Erythroblast (primary cell): Measurements from ENCODE around the gene MTM1.
A peak's percentile ranks its signal among the peaks of the same experiment; 100 is the strongest.

Experiments used
- DNase-seq, 2 experiments: peaks; one replicate each; lab custom pipeline; 2025; lab: John Stamatoyannopoulos, UW
- GATA1 ChIP-seq: IDR thresholded peaks from 2 replicates; pipeline ENCODE4 v1.6.1; 2011; ENCODE audit warnings: low read depth, mild to moderate bottlenecking, control low read depth, low read length, moderate library complexity
- POLR2A ChIP-seq: IDR thresholded peaks from 2 replicates; pipeline ENCODE4 v1.6.1; 2011; ENCODE audit warnings: mild to moderate bottlenecking, low read length

Gene MTM1

DNA sequence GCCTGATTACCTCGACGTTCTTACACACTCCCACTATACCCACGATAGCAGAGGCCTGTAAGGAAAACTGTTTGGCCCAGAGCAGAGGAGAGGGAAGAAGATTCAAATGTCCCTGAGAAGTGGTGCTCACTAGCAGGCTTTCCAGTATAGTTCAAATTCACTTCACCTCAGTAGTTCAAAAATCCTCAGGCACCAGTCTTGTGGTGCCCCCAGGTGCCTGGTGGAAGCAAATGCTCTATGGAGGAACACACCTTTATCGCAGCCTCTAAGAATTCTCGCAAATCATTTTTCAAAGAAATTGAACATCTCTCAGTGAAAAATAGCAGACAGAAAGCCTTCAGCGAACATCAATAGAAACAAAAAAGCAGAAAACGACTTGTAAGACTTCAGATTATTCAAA lies 112.6 kb downstream of the MTM1 start:
- DNase-seq: peak in 1 of 2 experiments; percentile 0
- TF ChIP-seq POLR2A: no peak
- TF ChIP-seq GATA1: no peak

DNA sequence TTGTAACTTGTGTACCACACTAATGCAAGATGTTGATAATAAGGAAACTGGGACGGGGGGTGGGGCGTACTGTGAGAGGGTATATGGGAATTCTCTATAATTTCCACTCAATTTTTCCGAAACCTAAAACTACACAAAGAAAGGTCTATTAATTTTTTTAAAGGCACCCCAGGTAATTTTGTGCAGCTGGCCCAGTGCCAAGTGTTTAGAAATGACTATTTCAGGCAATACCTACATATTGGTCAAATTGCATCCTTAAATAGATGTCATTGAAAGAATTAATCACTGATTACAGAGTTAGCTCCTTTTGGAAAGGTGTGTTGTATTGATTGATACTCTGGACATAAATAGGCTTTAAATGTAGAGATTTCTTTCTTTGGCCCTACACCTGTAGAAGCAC lies 114.7 kb downstream of the MTM1 start:
- no peak for DNase-seq

DNA sequence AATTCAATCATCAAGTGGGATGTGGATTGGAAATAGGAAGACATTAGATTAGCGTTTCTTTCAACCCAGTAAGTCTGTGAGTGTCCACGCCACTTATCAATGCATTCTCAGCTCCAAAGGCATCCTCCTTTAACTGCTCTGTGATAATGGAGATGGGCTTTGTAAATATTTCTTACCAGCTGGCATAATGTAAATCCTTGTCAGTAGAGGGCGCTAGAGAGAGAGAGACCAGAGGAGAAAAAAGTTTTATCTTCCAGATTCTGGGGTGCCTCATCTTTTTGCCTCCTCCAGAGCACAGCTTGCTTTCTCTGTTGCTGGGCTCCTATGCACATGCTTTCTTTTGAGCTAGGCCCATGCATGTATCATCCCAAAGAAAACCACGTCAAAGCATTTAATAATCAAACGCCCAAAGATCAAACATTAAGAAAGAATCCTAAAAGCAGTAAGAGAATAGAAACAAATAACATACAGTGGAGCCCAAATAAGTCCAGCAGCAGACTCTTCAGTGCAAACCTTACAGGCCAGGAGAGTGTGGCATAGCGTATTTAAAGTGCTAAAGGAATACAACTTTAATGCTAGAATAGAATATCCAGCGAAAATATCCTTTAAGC lies 115.2 kb downstream of the MTM1 start:
- no peak for TF ChIP-seq GATA1
- TF ChIP-seq POLR2A: no peak
- peak; percentile 54 to 68 for DNase-seq

More for the DNA sequence above, 114.7 kb downstream of the MTM1 start:
- TF ChIP-seq GATA1: no peak
- TF ChIP-seq POLR2A: no peak

DNA sequence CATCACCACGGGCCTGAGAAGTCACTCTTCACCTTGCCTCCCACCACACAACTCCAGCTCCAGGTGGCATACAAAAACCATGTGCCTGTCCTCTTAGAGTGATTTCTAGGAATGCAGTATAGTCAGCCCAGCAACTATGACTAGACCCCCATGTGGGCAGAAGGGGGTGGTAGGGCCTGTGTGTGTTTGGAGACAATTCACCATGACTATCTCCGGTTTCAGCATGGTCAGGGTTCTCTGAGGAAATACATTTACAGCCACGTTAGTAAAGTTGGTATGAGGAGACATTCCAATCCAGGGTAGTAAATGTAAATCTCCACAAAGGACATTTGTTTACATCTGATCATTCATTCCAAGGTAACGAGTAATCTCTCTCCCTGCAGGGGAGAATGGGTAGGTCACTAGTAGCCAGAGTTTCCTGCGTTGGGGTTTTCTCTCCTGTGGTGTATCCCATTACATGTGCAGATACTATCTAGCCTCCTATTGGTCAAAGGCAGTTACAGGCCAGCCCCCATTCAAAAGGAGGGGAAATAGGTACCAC lies 120.6 kb downstream of the MTM1 start:
- DNase-seq: no peak
- TF ChIP-seq POLR2A (no peak), GATA1 (no peak)

DNA sequence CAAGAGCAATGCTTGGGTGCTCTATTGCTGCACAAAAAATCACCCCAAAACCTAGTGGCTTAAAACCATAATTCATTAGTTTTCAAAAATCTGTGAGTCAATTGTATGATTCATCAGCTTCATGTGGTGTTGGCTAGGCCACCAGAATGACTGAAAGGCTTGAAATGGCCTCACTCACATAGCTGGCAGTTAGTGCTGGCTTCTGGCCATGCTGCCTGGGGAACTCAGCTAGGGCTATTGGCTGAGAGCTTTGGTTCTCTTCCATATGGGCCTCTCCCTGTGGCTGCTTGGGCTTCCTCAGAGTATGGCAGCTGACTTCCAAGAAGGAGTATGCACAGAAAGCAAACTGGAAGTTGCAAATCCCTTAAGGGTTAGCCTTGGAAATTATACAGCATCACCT lies 121.7 kb downstream of the MTM1 start:
- no peak for DNase-seq
- no peak for TF ChIP-seq POLR2A

DNA sequence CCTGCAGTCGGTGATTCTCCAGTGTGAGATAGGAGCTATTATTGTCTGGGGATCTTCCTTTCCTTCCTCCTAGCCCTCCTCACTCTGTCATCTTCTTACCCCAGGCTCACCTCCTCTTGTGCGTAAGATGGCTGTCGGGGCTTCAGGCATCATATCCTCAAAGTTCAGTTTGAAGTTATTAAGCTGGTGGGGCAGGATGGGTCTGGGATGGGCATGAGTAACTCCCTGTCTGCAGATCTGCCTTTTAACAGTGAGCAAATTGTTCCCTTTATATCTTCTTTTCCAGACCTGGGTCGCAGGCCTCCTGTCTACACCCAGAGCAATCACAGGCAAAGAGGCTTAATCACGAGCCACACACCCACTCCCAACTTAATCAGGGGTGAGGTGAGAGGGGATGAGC lies 123.9 kb downstream of the MTM1 start:
- no peak for TF ChIP-seq POLR2A
- no peak for TF ChIP-seq GATA1
- DNase-seq: no peak

DNA sequence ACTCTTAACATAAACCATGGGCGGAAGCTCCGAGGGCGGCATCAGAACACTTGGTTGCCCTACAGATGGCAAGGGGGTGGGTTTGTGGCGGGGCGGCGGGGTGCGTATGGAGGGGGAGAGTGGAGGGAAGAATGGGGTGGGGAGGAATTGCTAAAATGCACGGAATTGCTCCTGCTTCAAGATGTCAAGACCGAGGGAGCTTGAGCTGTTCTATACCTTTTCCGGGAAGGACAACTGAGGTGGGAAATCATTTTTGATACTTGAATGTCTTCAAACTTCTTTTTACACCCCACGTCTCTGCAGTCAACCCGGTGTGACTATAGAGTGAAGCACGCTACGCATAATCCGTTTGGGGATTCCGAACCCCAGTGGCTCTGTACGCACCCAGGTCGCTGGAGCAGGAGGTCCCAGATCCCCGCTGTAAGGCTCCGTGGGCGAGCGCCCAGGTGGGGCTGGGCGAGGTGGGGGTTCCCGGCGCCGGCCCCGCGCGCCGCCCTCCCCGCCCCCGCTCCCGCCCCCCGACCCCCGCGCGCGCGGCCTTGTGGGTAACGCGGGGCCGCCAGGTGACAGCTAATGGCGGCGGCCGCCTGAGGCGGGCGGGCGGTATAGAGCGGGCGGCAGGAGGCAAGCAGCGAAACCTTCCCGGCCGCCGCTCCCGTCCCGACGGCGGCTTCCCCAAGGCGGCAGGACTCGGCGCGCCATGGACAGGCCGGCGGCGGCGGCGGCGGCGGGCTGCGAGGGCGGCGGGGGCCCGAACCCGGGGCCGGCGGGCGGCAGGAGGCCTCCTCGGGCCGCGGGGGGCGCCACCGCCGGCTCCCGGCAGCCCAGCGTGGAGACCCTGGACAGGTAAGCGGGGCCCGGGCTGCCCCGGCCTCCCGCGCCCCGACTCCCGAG lies 124.7 kb downstream of the MTM1 start, which contains the start of gene MTMR1:
TSS of gene MTMR1 (plus strand) at position 566 of the 894 bp plus-strand sequence. CDS start at position 701, 135 bp downstream.
- DNase-seq: peak; percentile 36 to 58
- no peak for TF ChIP-seq POLR2A
- no peak for TF ChIP-seq GATA1

DNA sequence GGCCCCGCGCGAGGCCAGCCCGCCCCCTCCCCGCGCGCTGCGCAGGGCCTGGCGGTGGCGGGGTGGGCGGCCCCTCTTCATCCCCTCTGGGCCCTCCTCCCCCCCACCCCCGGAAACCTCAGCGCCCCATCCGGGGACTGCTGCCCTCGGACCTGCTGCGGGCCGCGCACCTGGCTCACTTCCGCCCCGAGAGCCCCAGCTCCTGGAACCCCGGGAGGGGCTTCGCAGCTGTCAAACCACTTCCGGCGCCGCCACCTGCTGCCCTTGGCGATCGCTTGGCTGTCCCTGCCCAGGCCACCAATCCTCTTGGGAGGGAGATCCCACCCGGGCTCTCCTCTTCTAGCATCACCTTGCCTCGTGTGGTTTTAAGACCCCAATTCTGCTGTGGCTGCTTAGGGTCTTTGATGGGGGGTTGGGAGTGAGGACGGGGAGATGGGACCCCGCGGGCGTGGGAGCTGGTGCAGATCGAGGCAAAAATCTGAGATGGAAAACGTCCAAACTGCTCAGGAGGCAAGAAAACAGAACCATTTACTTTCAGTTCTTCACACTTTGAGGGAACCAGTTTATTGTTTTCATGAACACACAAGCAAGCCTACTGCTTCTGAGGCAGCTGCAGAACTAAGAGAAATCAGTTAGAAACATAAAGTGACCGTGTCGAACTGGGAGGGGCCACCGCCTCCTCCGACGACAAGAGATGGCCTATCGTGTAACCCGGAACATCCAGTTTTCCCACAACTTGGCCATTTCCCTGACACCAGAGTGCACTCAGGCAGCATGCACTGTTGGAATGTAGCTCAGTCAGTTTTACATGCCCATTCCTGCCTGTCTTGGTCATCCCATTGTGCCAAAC lies 125.5 kb downstream of the MTM1 start:
- DNase-seq: peak; percentile 37 to 38
- TF ChIP-seq GATA1 (no peak), POLR2A (no peak)

DNA sequence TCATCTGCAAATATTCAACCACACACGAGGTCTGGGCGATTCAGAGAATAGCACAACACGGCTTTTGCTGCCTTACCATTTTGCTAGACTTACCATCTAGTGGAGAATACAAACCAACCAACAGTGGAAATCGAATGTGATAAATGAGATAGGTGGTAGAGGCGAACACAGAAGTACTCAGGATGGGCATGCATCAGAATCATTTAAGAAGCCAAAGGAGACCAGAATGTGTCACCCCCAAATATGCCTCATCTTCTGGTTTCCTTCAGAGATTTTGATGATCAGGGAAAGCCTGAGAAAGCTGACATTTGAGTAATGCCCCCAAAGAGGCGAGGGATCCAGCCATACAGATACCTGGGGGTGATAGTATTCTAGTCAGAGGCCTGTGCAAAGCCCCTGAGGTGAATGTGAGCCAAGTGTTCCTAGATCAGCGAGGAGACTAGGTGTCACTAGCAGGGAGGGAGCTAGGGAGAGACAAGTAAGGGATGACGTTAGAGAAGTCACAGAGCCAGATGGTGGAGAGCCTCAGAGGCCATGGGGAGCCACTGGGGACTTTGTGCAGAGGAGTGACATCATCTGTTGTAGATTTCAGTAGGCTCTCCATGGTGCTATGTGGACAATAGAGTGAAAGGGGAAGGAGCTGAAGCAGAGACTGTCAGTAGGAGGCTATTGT lies 126.5 kb downstream of the MTM1 start:
- no peak for TF ChIP-seq POLR2A
- no peak for TF ChIP-seq GATA1
- DNase-seq: peak in 1 of 2 experiments; percentile 0

DNA sequence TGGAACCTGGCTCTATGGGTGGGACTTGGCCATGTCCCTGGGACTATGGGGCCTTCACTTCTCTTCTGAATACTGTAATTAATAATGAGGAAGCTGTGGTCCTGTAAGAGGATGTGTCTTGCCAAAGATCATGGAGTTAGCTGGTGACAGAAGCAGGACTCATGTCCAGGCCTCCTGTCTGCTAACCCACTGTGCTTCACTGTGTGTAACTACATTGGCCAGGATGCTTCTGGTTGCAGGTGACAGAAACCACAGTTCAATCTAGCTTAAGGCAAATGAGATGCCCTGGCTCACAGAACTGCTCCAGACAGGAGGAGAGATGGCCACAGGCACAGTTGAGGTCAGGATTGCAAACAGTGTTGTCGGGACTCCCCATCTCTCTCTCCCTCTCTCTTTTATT lies 127.9 kb downstream of the MTM1 start:
- TF ChIP-seq GATA1 (no peak), POLR2A (no peak)
- DNase-seq: no peak

DNA sequence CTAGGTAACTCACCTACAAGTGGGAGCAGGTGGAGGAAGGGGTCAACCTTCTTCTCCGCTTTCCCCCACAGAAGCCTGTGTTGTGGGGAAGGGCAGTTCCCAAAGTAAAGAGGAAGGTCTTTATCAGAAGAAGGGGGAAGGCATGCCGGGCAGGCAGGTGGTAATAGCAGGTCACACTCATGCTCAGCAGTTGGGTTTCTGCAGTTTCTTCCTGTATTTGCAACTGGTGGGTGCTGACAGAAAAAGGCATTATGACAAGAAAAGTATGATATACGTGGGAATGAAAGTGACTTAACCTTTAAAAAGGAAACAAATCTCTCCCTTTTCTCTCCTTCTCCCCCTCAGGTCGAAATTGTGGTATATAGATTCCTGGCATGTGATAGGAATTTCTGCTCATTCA lies 128.4 kb downstream of the MTM1 start:
- no peak for DNase-seq
- TF ChIP-seq POLR2A: no peak
- TF ChIP-seq GATA1: no peak

DNA sequence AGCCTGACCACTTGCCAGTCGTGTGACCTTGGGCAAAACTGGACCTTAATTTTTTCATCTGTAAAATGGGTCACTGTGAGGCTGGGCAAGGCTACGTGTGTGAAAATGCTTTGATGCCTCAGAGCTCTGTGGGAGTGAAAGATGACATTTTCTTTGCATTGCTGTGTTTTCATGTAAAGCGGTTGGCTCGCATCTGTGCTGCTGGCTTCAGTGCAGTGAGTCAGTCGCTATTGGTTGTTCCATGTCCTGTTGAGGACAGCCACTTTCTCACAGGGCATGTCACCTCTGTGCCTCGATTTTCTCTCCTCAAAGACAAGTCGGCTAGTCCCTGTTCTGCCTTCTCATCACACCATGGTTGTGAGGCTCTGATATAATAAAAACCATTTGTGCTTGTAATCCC lies 129.2 kb downstream of the MTM1 start:
- no peak for TF ChIP-seq GATA1
- DNase-seq: no peak

DNA sequence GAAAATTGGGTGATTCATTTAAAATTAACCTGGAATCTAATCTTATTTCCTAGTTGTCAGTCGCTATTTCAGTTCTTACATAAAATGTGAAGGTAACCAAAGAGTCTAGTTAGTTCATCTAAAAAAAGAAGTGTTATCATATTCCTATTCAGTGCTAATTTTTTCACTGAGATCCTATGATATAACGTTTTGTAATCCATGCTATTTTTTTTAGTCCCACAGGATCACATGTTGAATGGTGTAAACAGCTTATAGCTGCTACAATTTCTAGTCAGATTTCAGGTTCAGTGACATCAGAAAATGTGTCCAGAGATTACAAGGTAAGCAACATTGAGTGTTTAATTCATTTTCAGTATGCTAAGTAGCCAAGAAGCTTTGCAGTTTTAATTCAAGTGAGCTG lies 130.6 kb downstream of the MTM1 start:
- DNase-seq: no peak

DNA sequence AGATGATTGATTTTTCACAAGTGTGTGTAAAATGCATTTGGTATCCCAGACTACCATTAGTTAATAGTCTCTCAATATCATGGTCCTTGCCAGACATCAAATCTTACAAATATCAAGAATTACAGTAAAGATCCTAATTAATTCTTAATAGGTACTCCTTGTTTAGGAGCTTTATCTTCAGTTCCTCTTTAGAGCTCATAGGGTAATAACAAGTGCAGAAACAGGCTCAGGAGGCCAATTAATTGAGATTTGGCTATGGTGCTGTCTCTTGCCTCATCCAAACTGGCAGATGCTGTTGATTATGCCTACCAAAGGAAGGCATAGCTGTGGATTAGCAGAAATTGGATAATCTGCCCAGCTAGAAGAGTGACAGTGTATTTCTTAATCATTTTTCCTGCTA lies 131.7 kb downstream of the MTM1 start:
- no peak for DNase-seq
- no peak for TF ChIP-seq POLR2A
- no peak for TF ChIP-seq GATA1

More for the DNA sequence above, 130.6 kb downstream of the MTM1 start:
- no peak for TF ChIP-seq GATA1

DNA sequence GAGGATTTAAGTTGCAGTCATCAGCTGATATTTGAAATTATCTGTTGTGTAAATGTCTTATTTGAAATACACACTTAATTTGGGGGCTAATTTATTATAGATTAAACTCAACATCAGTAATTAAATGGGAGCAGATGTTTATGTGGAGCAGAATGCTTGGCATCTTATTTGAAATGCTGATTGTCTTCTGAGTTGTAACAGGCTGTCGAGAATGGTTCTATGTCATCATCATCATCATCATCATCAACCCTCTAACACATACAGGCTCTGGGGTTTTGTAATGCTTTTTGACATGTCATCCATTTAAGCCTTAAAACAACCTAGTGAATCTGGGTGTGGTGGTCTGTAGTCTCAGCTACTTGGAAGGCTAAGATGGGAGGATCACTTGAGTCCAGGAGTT lies 133.0 kb downstream of the MTM1 start:
- no peak for DNase-seq
- no peak for TF ChIP-seq POLR2A
- TF ChIP-seq GATA1: no peak
